Measurements from ENCODE around the gene TFB1M. TPM values are rescaled to one million over a fixed set of nuclear protein-coding genes. Genes with fewer than 3 reads are reported as not detected.

The TFB1M gene
- total RNA-seq, 1 donor from 2014 or later, result 41.4 TPM

DNA sequence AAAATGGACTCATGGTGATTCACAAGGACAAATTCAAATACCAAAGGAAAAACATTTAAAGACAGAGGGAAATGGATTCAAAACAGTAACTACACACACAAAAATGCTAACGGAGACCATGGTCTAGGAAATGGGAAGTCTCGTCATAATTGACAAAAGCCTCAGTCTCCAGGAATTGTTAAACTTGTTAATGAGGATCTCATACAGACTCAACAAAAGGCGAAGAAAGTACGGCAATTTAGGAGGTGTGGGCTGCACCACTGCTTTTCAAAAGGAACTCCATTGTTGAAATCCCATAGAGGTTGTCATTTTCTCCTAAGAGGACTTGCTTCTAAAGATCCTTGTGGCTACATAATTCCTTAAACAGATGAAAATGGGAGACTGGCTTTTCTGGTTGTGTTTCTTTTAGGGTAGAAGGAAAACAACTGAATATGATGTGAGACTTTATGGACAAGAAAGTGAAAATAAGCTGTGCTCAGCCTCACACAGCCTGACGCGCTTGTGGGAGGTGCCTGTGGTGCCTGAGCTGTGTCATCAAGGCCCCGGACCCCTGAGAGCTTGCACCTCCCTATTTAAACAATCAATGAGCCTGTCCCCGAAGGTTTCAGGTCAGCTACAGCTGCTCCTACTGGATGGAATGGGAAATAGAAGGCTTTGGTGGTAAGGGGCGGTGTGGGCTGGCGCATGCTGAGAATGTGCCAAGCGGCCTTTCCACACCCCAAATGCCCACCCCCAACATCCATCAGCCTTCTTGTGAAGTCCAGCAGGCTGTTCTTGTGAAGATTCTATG is 53.0 kb downstream of the TFB1M start:
- Mint-ChIP-seq H3K27ac (peak overlapping the region; percentile 64), H3K4me1 (peaks cover 9% of the 10 kb centered on the region), H3K27me3 (no peaks in the 10 kb centered on the region), H3K36me3 (ENCODE audit: low read depth) (peaks cover 22% of the 10 kb centered on the region), H3K9me3 (no peaks in the 10 kb centered on the region), H3K4me3 (no peak overlapping the region)
- DNase-seq, result peak; percentile 51
- intact Hi-C loops (cut with micrococcal nuclease), result no loop called here

DNA sequence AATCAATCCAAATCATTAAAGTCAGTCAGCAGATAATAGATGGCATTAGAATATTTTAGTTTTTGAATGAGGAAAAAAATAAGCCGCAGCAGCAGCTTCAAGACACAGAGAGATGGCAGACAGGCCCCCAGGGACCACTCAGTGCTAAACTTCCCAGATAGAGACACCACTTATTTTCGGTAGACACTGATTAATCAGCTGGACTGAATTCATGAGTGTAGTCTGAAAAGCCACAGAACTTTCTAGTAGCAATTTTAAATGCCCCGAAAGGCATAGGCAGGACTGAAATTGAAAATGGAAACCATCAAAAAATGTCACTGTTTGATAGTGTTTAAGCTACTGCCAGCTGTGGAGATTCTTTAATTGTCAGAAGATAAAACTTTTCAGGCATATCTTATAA is 53.6 kb downstream of the TFB1M start:
- peak overlapping the region; percentile 64 for H3K27ac Mint-ChIP-seq
- peaks cover 9% of the 10 kb centered on the region for H3K4me1 Mint-ChIP-seq
- H3K4me3 Mint-ChIP-seq, result no peak overlapping the region
- peak; percentile 34 for DNase-seq
- intact Hi-C loops (cut with micrococcal nuclease), result no loop called here
- H3K9me3 Mint-ChIP-seq, result no peaks in the 10 kb centered on the region
- H3K36me3 Mint-ChIP-seq (ENCODE audit: low read depth), result peaks cover 20% of the 10 kb centered on the region
- no peaks in the 10 kb centered on the region for H3K27me3 Mint-ChIP-seq

DNA sequence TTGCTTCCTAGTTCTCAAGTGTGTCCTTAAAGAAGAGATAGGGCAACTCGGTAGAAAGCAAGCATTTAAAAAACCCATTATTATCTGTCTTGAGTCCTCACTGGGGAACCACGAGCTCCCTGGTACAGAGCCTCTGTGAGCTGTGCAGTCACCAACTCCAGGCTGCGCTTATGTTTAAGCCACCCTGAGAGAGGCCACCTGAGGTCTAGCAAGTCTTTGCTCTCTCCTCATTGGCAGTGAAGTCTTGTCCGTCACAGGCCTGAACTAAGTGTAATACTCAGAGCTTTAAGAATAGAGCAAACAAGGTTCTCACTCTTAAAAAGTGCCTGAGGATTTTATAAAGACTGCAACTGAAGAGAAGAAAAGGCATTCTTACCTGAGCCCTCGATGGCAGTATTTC is 54.4 kb downstream of the TFB1M start:
- Mint-ChIP-seq H3K27ac (no peak overlapping the region), H3K9me3 (no peaks in the 10 kb centered on the region), H3K4me1 (peaks cover 9% of the 10 kb centered on the region), H3K36me3 (ENCODE audit: low read depth) (peaks cover 21% of the 10 kb centered on the region), H3K27me3 (no peaks in the 10 kb centered on the region), H3K4me3 (no peak overlapping the region)
- intact Hi-C loops (cut with micrococcal nuclease), result no loop called here
- no peak for DNase-seq

DNA sequence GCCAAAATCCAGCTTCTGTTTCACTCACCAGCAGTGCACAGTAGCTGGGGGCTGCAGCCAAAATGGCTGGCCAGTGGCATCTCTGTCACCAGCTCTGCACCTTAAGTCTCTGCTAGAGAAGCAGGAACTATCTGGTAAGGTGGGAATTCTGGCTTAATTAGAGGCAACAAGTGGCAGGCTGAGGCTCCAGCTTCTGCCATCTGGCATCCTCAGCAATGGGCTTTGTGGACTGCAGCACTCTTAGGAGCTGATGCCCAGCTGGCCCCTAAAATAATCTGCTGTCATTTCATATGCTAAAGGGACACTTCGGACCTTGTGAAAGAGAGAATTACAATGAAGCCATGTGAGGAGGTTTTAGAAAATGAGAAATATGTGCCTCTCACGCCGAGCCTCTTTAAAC is 55.1 kb downstream of the TFB1M start:
- H3K27me3 Mint-ChIP-seq, result no peaks in the 10 kb centered on the region
- no peak overlapping the region for H3K4me3 Mint-ChIP-seq
- H3K36me3 Mint-ChIP-seq (ENCODE audit: low read depth), result peaks cover 23% of the 10 kb centered on the region
- intact Hi-C loops (cut with micrococcal nuclease), result no loop called here
- H3K4me1 Mint-ChIP-seq, result peaks cover 11% of the 10 kb centered on the region
- DNase-seq, result no peak
- no peak overlapping the region for H3K27ac Mint-ChIP-seq
- H3K9me3 Mint-ChIP-seq, result no peaks in the 10 kb centered on the region

DNA sequence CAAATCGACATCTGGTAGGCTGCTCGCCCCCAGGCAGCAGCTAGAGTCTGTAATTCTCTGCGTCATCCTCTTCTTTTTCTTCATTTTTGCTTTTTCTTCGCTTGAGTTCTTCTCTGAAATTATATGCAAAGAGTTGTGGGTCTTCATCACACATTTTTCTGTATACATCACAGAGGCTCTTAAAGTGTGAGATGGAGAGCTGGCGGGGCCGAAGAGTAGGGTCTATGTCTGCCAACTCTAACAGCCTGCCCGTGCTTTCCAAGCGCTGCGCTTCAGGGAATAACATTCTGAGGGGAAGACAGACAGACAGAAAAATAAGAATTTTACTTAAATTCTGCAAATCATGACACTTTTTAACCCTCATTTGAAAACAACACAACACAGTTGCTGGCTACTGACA is 56.5 kb downstream of the TFB1M start:
- intact Hi-C loops (cut with micrococcal nuclease), result no loop called here
- Mint-ChIP-seq H3K36me3 (ENCODE audit: low read depth) (peaks cover 35% of the 10 kb centered on the region), H3K4me1 (peaks cover 10% of the 10 kb centered on the region), H3K4me3 (no peak overlapping the region), H3K27me3 (no peaks in the 10 kb centered on the region), H3K9me3 (no peaks in the 10 kb centered on the region), H3K27ac (peak overlapping the region; percentile 3)
- DNase-seq, result no peak

DNA sequence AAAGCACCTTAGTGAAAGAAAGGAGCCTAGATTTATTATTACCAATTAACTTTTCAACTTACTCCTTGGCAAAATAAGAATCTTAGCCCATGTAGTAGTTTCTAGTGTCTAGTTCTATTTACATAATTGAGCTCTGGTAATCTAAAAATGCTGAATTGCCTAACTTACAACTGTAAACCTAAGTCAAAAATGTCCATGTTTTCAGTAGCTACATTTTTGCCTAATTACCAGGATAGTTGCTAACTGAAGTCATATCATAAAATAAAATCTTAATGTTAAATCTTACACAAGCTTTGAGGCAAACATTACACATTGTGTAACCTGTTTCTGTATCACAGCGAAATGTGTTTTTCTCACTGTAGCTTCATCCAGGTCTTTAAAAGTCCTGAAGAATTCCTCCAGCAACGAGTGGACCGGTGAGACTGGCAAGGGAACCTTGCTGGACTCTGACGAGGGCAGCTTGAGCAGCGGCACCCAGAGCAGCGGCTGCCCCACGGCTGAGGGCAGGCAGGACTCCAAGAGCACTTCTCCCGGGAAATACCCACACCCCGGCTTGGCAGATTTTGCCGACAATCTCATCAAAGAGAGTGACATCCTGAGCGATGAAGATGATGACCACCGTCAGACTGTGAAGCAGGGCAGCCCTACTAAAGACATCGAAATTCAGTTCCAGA is 58.0 kb downstream of the TFB1M start:
- intact Hi-C loops (cut with micrococcal nuclease), result no loop called here
- Mint-ChIP-seq H3K9me3 (no peaks in the 10 kb centered on the region), H3K27me3 (no peaks in the 10 kb centered on the region), H3K27ac (no peak overlapping the region), H3K4me3 (no peak overlapping the region), H3K4me1 (peaks cover 2% of the 10 kb centered on the region), H3K36me3 (ENCODE audit: low read depth) (peaks cover 41% of the 10 kb centered on the region)
- DNase-seq, result no peak

DNA sequence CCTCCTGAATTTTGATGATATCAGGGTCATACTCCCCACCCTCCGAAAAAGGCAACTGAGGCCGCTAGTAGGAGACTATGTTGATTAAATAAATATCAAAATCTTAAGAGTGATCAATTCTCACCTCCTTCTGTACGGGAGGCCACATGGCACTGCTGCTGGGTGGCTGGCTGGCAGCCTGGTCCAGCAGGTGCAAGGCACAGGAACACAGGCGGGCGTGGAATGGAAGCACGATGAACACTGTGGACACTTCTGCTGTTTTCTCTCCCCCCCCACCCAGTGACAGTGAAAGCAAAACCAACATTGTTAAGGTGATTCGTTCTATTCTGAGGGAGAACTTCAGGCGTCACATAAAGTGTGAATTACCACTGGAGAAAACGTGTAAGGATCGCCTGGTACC is 60.1 kb downstream of the TFB1M start:
- no peak for DNase-seq
- peaks cover 2% of the 10 kb centered on the region for H3K4me1 Mint-ChIP-seq
- intact Hi-C loops (cut with micrococcal nuclease), result no loop called here
- H3K27me3 Mint-ChIP-seq, result no peaks in the 10 kb centered on the region
- H3K36me3 Mint-ChIP-seq (ENCODE audit: low read depth), result peaks cover 58% of the 10 kb centered on the region
- no peak overlapping the region for H3K27ac Mint-ChIP-seq
- H3K4me3 Mint-ChIP-seq, result no peak overlapping the region
- H3K9me3 Mint-ChIP-seq, result no peaks in the 10 kb centered on the region

DNA sequence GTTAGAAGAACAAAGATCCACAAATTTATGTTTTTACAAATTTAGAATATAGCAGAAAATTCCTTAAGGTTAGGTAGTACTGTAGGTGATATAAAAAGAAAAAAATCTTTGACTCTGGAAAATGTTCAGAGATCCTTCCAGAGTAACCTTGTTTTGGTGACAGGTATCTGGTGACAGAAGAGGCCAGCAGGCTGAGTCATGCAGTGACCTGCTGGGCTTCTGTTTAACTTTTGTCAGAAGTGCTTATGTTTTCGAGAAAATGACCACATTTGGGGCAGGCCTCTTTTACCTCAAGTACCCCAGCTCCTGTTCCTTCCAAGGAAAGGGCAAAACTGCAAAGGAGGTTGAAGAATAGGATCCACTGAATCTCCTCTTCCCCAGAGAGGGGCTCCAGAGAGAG is 60.9 kb downstream of the TFB1M start:
- intact Hi-C loops (cut with micrococcal nuclease), result no loop called here
- Mint-ChIP-seq H3K4me3 (no peak overlapping the region), H3K9me3 (no peaks in the 10 kb centered on the region), H3K36me3 (ENCODE audit: low read depth) (peaks cover 61% of the 10 kb centered on the region), H3K27ac (peak overlapping the region; percentile 52), H3K27me3 (no peaks in the 10 kb centered on the region), H3K4me1 (peaks cover 2% of the 10 kb centered on the region)
- DNase-seq, result no peak

DNA sequence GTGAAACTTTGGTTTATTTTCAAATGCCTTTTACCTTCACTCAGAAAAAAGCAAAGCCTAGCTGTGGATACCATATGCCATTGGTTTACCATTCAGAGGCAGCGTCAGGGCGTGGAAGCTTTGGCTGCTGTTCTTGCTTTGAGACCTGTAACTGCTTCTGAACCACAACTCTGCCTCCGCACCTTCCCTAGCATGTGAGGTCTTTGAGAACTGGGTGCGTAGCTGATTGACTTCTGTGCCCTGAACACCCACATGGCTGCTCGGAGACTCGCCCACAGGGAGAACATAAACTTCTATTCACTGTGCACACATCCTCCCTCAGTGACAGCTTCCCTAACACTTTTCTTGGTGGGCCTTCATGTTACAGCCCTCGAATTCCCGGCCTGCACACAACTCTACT is 61.7 kb downstream of the TFB1M start:
- peaks cover 2% of the 10 kb centered on the region for H3K4me1 Mint-ChIP-seq
- H3K4me3 Mint-ChIP-seq, result no peak overlapping the region
- H3K27ac Mint-ChIP-seq, result no peak overlapping the region
- intact Hi-C loops (cut with micrococcal nuclease), result no loop called here
- no peak for DNase-seq
- H3K27me3 Mint-ChIP-seq, result no peaks in the 10 kb centered on the region
- no peaks in the 10 kb centered on the region for H3K9me3 Mint-ChIP-seq
- H3K36me3 Mint-ChIP-seq (ENCODE audit: low read depth), result peaks cover 59% of the 10 kb centered on the region

DNA sequence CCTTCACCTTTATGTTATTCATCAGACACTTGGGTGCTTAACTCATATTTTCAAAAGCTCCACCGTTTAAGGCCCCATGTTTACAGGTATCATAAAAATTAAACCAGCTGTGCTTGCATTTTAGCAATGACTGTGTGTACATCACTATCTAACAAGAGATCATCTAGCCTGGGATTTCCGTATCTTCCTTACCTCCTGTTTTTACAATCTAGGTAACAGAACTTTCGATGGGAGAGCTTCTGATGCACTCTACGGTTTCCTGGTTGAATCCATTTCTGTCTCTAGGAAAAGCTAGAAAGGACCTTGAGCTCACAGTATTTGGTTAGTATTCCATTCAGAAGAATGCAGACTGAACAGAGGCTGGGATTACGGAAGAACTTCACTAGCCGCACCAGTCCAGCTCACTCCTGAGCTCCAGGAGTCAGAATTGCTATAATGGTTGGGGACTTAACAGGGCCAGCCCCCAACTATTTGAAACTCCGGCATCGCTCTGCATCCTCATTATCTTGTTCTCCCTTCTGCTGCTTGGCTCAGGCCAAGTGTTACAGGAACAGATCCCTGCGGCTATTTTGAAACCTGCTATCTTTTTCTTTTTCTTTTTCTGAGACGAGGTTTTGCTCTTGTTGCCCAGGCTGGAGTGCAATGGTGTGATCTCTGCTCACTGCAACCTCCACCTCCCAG is 63.4 kb downstream of the TFB1M start:
- H3K4me3 Mint-ChIP-seq, result no peak overlapping the region
- DNase-seq, result no peak
- H3K27me3 Mint-ChIP-seq, result no peaks in the 10 kb centered on the region
- peaks cover 63% of the 10 kb centered on the region for H3K36me3 Mint-ChIP-seq (ENCODE audit: low read depth)
- intact Hi-C loops (cut with micrococcal nuclease), result no loop called here
- H3K4me1 Mint-ChIP-seq, result peaks cover 2% of the 10 kb centered on the region
- H3K9me3 Mint-ChIP-seq, result no peaks in the 10 kb centered on the region
- H3K27ac Mint-ChIP-seq, result no peak overlapping the region

DNA sequence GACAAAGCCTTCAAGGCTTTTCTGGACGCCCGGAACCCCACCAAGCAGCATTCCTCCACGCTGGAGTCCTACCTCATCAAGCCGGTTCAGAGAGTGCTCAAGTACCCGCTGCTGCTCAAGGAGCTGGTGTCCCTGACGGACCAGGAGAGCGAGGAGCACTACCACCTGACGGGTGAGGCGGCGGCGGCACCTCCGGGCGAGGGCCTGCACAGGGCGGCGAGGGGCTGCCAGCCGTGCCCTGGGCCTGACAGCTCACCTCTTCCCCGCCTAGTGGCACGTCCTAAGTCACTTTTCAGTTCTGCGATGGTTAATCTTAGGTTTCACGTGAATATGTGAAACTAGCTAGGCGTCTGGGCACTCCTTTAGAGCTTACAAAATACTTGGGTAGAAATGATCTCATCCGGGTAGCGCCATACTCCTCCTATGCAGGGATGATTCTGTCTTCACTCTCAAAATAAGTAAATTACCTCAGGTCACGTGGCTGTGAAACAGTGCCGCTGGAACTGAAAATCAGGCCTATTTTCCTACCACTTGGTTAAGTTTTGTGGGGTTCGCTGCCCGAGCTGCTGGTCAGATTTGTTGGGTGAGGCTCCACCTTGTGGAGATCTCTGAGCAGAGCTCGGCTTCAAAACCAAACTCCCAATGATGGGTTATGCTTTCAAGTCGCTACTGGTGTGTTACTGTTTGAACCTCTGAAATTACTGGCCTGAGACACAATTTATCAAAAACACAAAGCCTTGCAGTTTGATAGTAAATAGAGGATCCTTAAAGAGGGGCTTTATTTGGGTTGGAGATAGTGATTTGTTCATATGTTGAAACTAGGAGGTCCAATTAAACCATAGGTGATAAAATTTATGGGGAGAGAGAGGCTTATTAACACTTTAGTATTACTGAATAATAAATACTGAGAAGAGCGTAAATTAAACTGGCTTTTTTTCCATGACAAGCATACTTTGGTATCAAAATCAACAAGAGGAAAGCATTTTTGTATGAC is 66.0 kb downstream of the TFB1M start:
- Mint-ChIP-seq H3K4me3 (no peak overlapping the region), H3K9me3 (no peaks in the 10 kb centered on the region), H3K36me3 (ENCODE audit: low read depth) (peaks cover 65% of the 10 kb centered on the region), H3K27me3 (no peaks in the 10 kb centered on the region), H3K4me1 (no peaks in the 10 kb centered on the region), H3K27ac (no peak overlapping the region)
- intact Hi-C loops (cut with micrococcal nuclease), result loop anchor here (1.0 kb wide), 2 partner anchors 71 to 320 kb away; no protein-coding TSS in a partner anchor
- peak; percentile 63 for DNase-seq

DNA sequence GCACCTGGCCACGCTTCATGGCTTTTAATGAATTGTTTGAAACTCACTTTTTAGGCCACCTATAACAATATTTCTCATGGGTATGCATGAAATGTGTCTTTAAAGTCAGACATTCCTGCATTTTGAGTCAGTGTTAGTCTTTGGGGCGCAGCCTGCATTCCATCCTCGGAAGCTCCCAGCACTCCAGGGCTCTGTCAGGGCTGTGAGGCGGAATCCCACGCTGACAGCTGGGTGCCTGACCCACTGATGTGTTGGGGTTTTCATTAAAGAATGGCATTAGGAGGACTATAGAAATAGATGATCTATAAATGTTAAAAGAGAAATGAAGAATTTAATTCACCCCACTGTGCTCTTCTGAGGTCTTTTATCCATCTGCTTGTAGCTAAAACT is 66.7 kb downstream of the TFB1M start:
- no peak overlapping the region for H3K4me3 Mint-ChIP-seq
- H3K9me3 Mint-ChIP-seq, result no peaks in the 10 kb centered on the region
- no peaks in the 10 kb centered on the region for H3K4me1 Mint-ChIP-seq
- DNase-seq, result no peak
- no peak overlapping the region for H3K27ac Mint-ChIP-seq
- H3K36me3 Mint-ChIP-seq (ENCODE audit: low read depth), result peaks cover 61% of the 10 kb centered on the region
- intact Hi-C loops (cut with micrococcal nuclease), result loop anchor here (1.0 kb wide), 2 partner anchors 70 to 319 kb away; no protein-coding TSS in a partner anchor
- H3K27me3 Mint-ChIP-seq, result no peaks in the 10 kb centered on the region

DNA sequence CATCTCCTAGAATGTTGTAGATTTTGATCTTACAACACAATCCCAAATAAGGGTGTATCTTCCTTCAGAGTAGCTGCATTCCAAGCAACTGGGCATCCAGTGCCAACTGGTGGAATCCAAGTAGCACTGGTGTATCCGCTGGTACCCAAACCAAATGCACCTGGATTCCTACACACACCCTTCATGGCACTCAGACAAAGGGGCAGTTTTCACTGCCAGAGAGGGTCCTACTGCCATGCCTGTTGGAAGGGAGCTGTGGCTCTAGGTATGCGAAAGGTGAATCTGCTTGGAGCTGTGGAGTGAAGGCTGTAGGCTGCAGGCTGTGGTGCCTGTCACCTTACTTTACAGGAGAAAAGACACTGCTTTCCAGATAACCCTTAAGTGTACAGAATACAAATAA is 67.5 kb downstream of the TFB1M start:
- Mint-ChIP-seq H3K4me3 (no peak overlapping the region), H3K9me3 (no peaks in the 10 kb centered on the region), H3K36me3 (ENCODE audit: low read depth) (peaks cover 66% of the 10 kb centered on the region), H3K4me1 (no peaks in the 10 kb centered on the region), H3K27me3 (no peaks in the 10 kb centered on the region), H3K27ac (no peak overlapping the region)
- intact Hi-C loops (cut with micrococcal nuclease), result no loop called here
- no peak for DNase-seq
